Nephron (organoid): Measurements from ENCODE around the gene AGO1.
"Not testable (repeated sequence)": the region's sequence is repeated elsewhere in the genome, so short reads cannot be mapped to it uniquely, and the experiment has no call there.

Experiments used
- H3K27ac Mint-ChIP-seq, 3 experiments: 2 replicates each; pipeline ENCODE4 v1.8.0; 2020; ENCODE audit warnings: mixed read lengths in 3 of 3, mild to moderate bottlenecking in 2 of 3, moderate library complexity in 1 of 3
- H3K27me3 Mint-ChIP-seq: 2 replicates; pipeline ENCODE4 v1.8.0; 2021; ENCODE audit warnings: low read depth, mild to moderate bottlenecking, moderate library complexity, mixed read lengths
- H3K36me3 Mint-ChIP-seq: 2 replicates; pipeline ENCODE4 v1.8.0; 2020; ENCODE audit warnings: low read depth, mixed read lengths
- H3K4me1 Mint-ChIP-seq: 2 replicates; pipeline ENCODE4 v1.8.0; 2020; ENCODE audit warnings: mixed read lengths
- H3K4me3 Mint-ChIP-seq, 3 experiments: 2 replicates each; pipeline ENCODE4 v1.8.0; 2020; ENCODE audit warnings: mild to moderate bottlenecking in 3 of 3, mixed read lengths in 3 of 3, moderate library complexity in 2 of 3
- H3K9me3 Mint-ChIP-seq: 2 replicates; pipeline ENCODE4 v1.8.0; 2020; ENCODE audit warnings: mixed read lengths
- TF ChIP-seq, protein P1 (sequence below), 3 experiments: fragments of 200-600 bp; sonication (generic); IDR thresholded peaks; one replicate each; pipeline ENCODE4 v1.5.0; 2021; ENCODE audit warnings: antibody characterized with exemption in 3 of 3; ENCODE audit not compliant: unreplicated experiment in 3 of 3

AGO1 gene

DNA sequence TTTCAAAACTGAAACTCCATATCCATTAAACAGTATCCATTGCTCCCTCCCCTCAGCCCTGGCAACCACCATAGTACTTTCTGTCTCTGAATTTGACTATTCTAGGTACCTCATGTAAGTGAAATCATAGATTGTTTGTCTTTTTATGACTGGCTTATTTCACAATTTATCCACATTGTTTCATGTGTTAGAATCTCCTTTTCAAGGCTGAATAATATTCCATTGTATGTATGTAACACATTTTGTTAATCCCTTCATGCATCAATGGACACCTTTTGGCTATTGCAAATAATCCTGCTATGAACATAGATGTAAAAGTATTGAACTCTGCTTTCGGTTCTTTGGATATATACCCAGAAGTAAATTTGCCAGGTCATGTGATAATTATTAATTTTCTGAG lies 85.4 kb downstream of the AGO1 start:
- TF ChIP-seq, protein P1, sequence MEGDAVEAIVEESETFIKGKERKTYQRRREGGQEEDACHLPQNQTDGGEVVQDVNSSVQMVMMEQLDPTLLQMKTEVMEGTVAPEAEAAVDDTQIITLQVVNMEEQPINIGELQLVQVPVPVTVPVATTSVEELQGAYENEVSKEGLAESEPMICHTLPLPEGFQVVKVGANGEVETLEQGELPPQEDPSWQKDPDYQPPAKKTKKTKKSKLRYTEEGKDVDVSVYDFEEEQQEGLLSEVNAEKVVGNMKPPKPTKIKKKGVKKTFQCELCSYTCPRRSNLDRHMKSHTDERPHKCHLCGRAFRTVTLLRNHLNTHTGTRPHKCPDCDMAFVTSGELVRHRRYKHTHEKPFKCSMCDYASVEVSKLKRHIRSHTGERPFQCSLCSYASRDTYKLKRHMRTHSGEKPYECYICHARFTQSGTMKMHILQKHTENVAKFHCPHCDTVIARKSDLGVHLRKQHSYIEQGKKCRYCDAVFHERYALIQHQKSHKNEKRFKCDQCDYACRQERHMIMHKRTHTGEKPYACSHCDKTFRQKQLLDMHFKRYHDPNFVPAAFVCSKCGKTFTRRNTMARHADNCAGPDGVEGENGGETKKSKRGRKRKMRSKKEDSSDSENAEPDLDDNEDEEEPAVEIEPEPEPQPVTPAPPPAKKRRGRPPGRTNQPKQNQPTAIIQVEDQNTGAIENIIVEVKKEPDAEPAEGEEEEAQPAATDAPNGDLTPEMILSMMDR (IDR thresholded peaks at IDR 0.05; ENCODE audit: unreplicated experiment in 3 of 3), result no peak
- no peak overlapping the region for H3K4me3 Mint-ChIP-seq
- peaks cover 43% of the 10 kb centered on the region for H3K36me3 Mint-ChIP-seq
- no peak overlapping the region for H3K27ac Mint-ChIP-seq
- no peaks in the 10 kb centered on the region for H3K9me3 Mint-ChIP-seq
- H3K4me1 Mint-ChIP-seq, result no peaks in the 10 kb centered on the region
- H3K27me3 Mint-ChIP-seq, result no peaks in the 10 kb centered on the region

DNA sequence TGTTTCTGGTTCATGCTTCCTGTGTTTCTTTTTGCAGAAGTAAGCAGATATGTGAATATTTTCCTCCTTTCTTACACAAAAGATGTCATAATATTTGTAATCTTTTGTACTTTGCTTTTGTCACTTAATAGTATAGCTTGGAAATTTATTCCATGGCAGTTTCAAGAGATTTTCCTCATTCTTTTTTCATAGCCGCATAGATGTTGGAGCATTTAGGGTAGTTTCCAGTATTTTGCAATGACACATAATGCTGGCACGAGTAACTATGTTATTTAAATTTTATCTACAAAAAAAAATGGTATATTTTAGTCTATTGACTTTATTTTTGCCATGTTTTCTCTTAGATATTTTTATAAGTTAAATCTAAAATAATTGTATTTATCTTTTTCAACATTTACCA lies 88.6 kb downstream of the AGO1 start:
- Mint-ChIP-seq H3K27ac (no peak overlapping the region), H3K4me1 (no peaks in the 10 kb centered on the region), H3K4me3 (no peak overlapping the region), H3K36me3 (peaks cover 66% of the 10 kb centered on the region), H3K9me3 (no peaks in the 10 kb centered on the region), H3K27me3 (no peaks in the 10 kb centered on the region)
- TF ChIP-seq, protein P1 (IDR thresholded peaks at IDR 0.05; ENCODE audit: unreplicated experiment in 3 of 3), result no peak

GRCh38 chr1:35972631-35973030 lies 89.6 kb downstream of the AGO1 start:
- H3K36me3 Mint-ChIP-seq, result peaks cover 64% of the 10 kb centered on the region
- not testable (repeated sequence) for H3K27me3 Mint-ChIP-seq, H3K4me1 Mint-ChIP-seq, H3K4me3 Mint-ChIP-seq, H3K9me3 Mint-ChIP-seq, H3K27ac Mint-ChIP-seq

DNA sequence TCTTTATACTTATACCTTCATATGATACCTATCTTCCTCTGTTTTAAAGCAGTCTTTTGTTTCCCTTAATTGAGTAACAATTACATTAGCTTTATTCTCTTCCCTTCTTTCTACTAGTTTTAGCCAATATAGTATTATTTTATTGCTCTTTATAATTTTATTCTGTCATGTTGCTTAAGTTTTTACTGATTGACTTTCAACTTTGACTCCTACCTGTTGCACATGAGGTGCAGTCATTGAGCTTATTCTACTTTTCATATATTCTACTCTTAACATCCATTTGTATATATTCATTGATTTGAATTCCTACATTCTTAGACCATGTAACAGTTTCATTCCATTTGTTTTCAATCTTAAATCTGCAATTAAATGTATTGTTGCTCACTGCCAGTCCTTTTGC lies 97.1 kb downstream of the AGO1 start:
- no peak overlapping the region for H3K4me3 Mint-ChIP-seq
- H3K4me1 Mint-ChIP-seq, result no peaks in the 10 kb centered on the region
- H3K9me3 Mint-ChIP-seq, result no peaks in the 10 kb centered on the region
- H3K27me3 Mint-ChIP-seq, result no peaks in the 10 kb centered on the region
- TF ChIP-seq, protein P1 (IDR thresholded peaks at IDR 0.05; ENCODE audit: unreplicated experiment in 3 of 3), result no peak
- H3K27ac Mint-ChIP-seq, result no peak overlapping the region
- H3K36me3 Mint-ChIP-seq, result peaks cover 50% of the 10 kb centered on the region
